Hepatocyte (in vitro differentiated cells): ENCODE data around the gene FAM227B.

Experiments
- EZH2 ChIP-seq: fragments of 200-600 bp; sonication (generic); IDR thresholded peaks from 2 replicates; pipeline ENCODE4 v1.6.1; 2016; ENCODE audit warnings: antibody characterized with exemption, mild to moderate bottlenecking, borderline replicate concordance
- EZH2phosphoT487 ChIP-seq: fragments of 200-600 bp; sonication (generic); IDR thresholded peaks from one replicate; pipeline ENCODE4 v1.6.1; 2018; ENCODE audit warnings: antibody characterized with exemption, mild to moderate bottlenecking, low read depth, moderate library complexity; ENCODE audit not compliant: unreplicated experiment, severe bottlenecking
- TF ChIP-seq, protein P1 (sequence below): fragments of 200-600 bp; sonication (generic); IDR thresholded peaks from 2 replicates; pipeline ENCODE4 v1.5.1; 2016; ENCODE audit warnings: antibody characterized with exemption, mild to moderate bottlenecking; ENCODE audit not compliant: poor library complexity

DNA sequence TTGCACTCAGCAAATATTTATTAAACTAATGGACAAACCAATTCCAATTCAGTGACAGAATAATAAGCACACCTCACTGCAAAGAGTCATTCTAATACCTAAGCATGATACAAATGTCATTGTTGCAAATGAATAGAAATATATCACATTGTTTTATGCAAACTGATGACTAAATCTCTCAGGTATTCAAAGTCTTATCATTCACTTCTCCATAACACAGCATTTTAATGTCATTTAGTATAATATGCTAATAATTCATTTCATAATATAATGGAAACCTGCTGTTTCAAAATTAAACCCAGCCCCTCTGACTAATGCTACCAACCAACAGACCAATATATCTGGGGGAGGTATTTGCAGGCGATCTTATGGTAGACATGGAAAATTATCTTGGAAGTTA lies 125.8 kb downstream of the FAM227B start:
- TF ChIP-seq, protein P1, sequence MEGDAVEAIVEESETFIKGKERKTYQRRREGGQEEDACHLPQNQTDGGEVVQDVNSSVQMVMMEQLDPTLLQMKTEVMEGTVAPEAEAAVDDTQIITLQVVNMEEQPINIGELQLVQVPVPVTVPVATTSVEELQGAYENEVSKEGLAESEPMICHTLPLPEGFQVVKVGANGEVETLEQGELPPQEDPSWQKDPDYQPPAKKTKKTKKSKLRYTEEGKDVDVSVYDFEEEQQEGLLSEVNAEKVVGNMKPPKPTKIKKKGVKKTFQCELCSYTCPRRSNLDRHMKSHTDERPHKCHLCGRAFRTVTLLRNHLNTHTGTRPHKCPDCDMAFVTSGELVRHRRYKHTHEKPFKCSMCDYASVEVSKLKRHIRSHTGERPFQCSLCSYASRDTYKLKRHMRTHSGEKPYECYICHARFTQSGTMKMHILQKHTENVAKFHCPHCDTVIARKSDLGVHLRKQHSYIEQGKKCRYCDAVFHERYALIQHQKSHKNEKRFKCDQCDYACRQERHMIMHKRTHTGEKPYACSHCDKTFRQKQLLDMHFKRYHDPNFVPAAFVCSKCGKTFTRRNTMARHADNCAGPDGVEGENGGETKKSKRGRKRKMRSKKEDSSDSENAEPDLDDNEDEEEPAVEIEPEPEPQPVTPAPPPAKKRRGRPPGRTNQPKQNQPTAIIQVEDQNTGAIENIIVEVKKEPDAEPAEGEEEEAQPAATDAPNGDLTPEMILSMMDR = no peak
- TF ChIP-seq EZH2 = no peak
- TF ChIP-seq EZH2phosphoT487 = no peak
